PC-3 (cell line): Measurements from ENCODE around the gene ADAMTS17.

ENCODE experiments used
- EZH2phosphoT487 ChIP-seq: fragments of 300-600 bp; sonication (generic); IDR thresholded peaks from 2 replicates; pipeline ENCODE4 v1.6.1; 2018; ENCODE audit warnings: mild to moderate bottlenecking, antibody characterized with exemption, low read length, borderline replicate concordance
- TF ChIP-seq, protein P1 (sequence below): fragments of 300-600 bp; sonication (generic); conservative IDR thresholded peaks from 2 replicates; pipeline ENCODE4 v1.5.1; 2017; ENCODE audit warnings: antibody characterized with exemption, low read depth, mild to moderate bottlenecking, low read length

DNA sequence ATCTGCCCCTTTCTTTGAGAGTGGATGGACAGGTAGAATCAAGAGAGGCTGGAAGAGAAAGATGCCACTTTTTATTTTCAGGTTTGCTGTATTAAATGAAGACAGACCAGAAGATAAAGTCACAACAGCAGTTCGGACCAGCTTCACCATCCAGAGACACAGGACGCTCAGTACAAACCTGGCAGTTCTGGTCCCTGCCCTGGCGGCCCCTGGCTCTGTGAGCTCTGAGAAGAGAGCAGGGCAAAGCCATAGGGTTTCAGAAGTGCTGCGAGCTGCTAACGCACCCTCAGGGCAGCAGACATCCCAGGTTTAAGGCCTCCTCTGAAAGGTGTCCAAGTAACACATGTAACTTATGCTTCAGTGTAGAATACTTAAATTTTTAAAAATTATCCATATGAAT is 216.8 kb downstream of the ADAMTS17 start:
- no peak for TF ChIP-seq EZH2phosphoT487
- TF ChIP-seq, protein P1, sequence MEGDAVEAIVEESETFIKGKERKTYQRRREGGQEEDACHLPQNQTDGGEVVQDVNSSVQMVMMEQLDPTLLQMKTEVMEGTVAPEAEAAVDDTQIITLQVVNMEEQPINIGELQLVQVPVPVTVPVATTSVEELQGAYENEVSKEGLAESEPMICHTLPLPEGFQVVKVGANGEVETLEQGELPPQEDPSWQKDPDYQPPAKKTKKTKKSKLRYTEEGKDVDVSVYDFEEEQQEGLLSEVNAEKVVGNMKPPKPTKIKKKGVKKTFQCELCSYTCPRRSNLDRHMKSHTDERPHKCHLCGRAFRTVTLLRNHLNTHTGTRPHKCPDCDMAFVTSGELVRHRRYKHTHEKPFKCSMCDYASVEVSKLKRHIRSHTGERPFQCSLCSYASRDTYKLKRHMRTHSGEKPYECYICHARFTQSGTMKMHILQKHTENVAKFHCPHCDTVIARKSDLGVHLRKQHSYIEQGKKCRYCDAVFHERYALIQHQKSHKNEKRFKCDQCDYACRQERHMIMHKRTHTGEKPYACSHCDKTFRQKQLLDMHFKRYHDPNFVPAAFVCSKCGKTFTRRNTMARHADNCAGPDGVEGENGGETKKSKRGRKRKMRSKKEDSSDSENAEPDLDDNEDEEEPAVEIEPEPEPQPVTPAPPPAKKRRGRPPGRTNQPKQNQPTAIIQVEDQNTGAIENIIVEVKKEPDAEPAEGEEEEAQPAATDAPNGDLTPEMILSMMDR, result no peak
